Stimulated activated effector memory CD8-positive, alpha-beta T cell treated with anti-CD3 and anti-CD28 coated beads, Interleukin-12 subunit alpha, Interleukin-12 subunit beta, amount 100 ng/mL, for 72 hours (primary cell): ENCODE data around the gene ABCC11.

ENCODE experiments used
- ATAC-seq: fragments of 150-1000 bp; cut with Tn5 transposase; 2 replicates; pipeline ENCODE4 v1.10.0; 2021
- DNase-seq, 2 donors: peaks; one replicate each; pipeline ENCODE4 v3.0.0; 2021 to 2022; ENCODE audit warnings: low spot score in 2 of 2
- H3K27ac Mint-ChIP-seq: one replicate; pipeline ENCODE4 v1.8.0; 2022; ENCODE audit warnings: mild to moderate bottlenecking, mixed read lengths
- H3K36me3 Mint-ChIP-seq: one replicate; pipeline ENCODE4 v1.8.0; 2022; ENCODE audit warnings: mild to moderate bottlenecking, mixed read lengths
- H3K4me1 Mint-ChIP-seq: one replicate; pipeline ENCODE4 v1.8.0; 2022; ENCODE audit warnings: mixed read lengths
- H3K4me3 Mint-ChIP-seq: one replicate; pipeline ENCODE4 v1.8.0; 2022; ENCODE audit warnings: mild to moderate bottlenecking, mixed read lengths
- H3K9me3 Mint-ChIP-seq: one replicate; pipeline ENCODE4 v1.8.0; 2022; ENCODE audit warnings: mixed read lengths

The ABCC11 gene

GRCh38 chr16:48247311-48247710, at the start of gene ABCC11:
TSS of gene ABCC11 (minus strand) at chr16:48247539. CDS start at chr16:48231921, 15,618 bp downstream.
- Mint-ChIP-seq H3K4me1 (peaks cover 32% of the 10 kb centered on the region), H3K4me3 (no peak within 1 kb of the TSS)
- DNase-seq = no peak

GRCh38 chr16:48295488-48296281, 48.3 kb upstream of the ABCC11 start:
- Mint-ChIP-seq H3K4me1 (no peaks in the 10 kb centered on the region), H3K27ac (no peak overlapping the region), H3K36me3 (peaks cover 62% of the 10 kb centered on the region), H3K4me3 (no peak overlapping the region), H3K9me3 (no peaks in the 10 kb centered on the region)
- ATAC-seq = no peak
- DNase-seq = no peak

More at GRCh38 chr16:48247311-48247710, at the start of gene ABCC11:
- no peak for ATAC-seq
- H3K27ac Mint-ChIP-seq = no peak within 1 kb of the TSS
- H3K36me3 Mint-ChIP-seq = peaks cover 19% of the 10 kb centered on the region
- no peaks in the 10 kb centered on the region for H3K9me3 Mint-ChIP-seq

GRCh38 chr16:48294724-48295123, 47.4 kb upstream of the ABCC11 start:
- Mint-ChIP-seq H3K4me1 (no peaks in the 10 kb centered on the region), H3K4me3 (no peak overlapping the region), H3K27ac (no peak overlapping the region), H3K9me3 (no peaks in the 10 kb centered on the region), H3K36me3 (peaks cover 61% of the 10 kb centered on the region)
- DNase-seq (no peak), ATAC-seq (no peak)

- H3K36me3 Mint-ChIP-seq = peaks cover 52% of the 10 kb centered on the region
Measured at GRCh38 chr16:48292452-48292851, 45.1 kb upstream of the ABCC11 start.

GRCh38 chr16:48291754-48292153, 44.4 kb upstream of the ABCC11 start:
- H3K4me1 Mint-ChIP-seq = no peaks in the 10 kb centered on the region
- no peak for ATAC-seq
- no peak for DNase-seq
- H3K4me3 Mint-ChIP-seq = no peak overlapping the region
- H3K9me3 Mint-ChIP-seq = no peaks in the 10 kb centered on the region
- peak overlapping the region; percentile 3 for H3K27ac Mint-ChIP-seq
- peaks cover 52% of the 10 kb centered on the region for H3K36me3 Mint-ChIP-seq

More at GRCh38 chr16:48292452-48292851, 45.1 kb upstream of the ABCC11 start:
- no peaks in the 10 kb centered on the region for H3K9me3 Mint-ChIP-seq
- no peak overlapping the region for H3K4me3 Mint-ChIP-seq
- H3K27ac Mint-ChIP-seq = no peak overlapping the region
- no peaks in the 10 kb centered on the region for H3K4me1 Mint-ChIP-seq
- ATAC-seq (no peak), DNase-seq (no peak)

GRCh38 chr16:48291303-48291702, 44.0 kb upstream of the ABCC11 start:
- ATAC-seq = no peak
- Mint-ChIP-seq H3K27ac (peak overlapping the region; percentile 3), H3K4me3 (no peak overlapping the region), H3K36me3 (peaks cover 52% of the 10 kb centered on the region), H3K4me1 (no peaks in the 10 kb centered on the region), H3K9me3 (no peaks in the 10 kb centered on the region)
- no peak for DNase-seq

GRCh38 chr16:48287239-48287638, 39.9 kb upstream of the ABCC11 start:
- H3K27ac Mint-ChIP-seq = no peak overlapping the region
- no peak for DNase-seq
- H3K4me1 Mint-ChIP-seq = peaks cover 33% of the 10 kb centered on the region
- peaks cover 43% of the 10 kb centered on the region for H3K36me3 Mint-ChIP-seq
- ATAC-seq = no peak
- H3K9me3 Mint-ChIP-seq = no peaks in the 10 kb centered on the region
- H3K4me3 Mint-ChIP-seq = no peak overlapping the region

- Mint-ChIP-seq H3K27ac (no peak overlapping the region), H3K9me3 (no peaks in the 10 kb centered on the region), H3K4me1 (peaks cover 33% of the 10 kb centered on the region), H3K36me3 (peaks cover 38% of the 10 kb centered on the region), H3K4me3 (peak overlapping the region; percentile 6)
- no peak for DNase-seq
- ATAC-seq = peak; percentile 65
Measured at GRCh38 chr16:48284772-48285409, 37.6 kb upstream of the ABCC11 start.

- H3K36me3 Mint-ChIP-seq = peaks cover 52% of the 10 kb centered on the region
- H3K4me1 Mint-ChIP-seq = peaks cover 33% of the 10 kb centered on the region
- no peaks in the 10 kb centered on the region for H3K9me3 Mint-ChIP-seq
- no peak for DNase-seq
- no peak overlapping the region for H3K4me3 Mint-ChIP-seq
- ATAC-seq = no peak
- H3K27ac Mint-ChIP-seq = no peak overlapping the region
Measured at GRCh38 chr16:48282636-48283263, 35.4 kb upstream of the ABCC11 start.

GRCh38 chr16:48280546-48280945, 33.2 kb upstream of the ABCC11 start:
- Mint-ChIP-seq H3K27ac (no peak overlapping the region), H3K4me3 (no peak overlapping the region), H3K4me1 (peaks cover 27% of the 10 kb centered on the region), H3K36me3 (peaks cover 45% of the 10 kb centered on the region), H3K9me3 (no peaks in the 10 kb centered on the region)
- ATAC-seq (no peak), DNase-seq (no peak)

GRCh38 chr16:48279199-48279598, 31.9 kb upstream of the ABCC11 start:
- peaks cover 14% of the 10 kb centered on the region for H3K4me1 Mint-ChIP-seq
- H3K9me3 Mint-ChIP-seq = no peaks in the 10 kb centered on the region
- no peak overlapping the region for H3K4me3 Mint-ChIP-seq
- no peak overlapping the region for H3K27ac Mint-ChIP-seq
- H3K36me3 Mint-ChIP-seq = peaks cover 54% of the 10 kb centered on the region
- ATAC-seq (no peak), DNase-seq (no peak)

- Mint-ChIP-seq H3K4me3 (no peak overlapping the region), H3K27ac (no peak overlapping the region), H3K4me1 (no peaks in the 10 kb centered on the region), H3K9me3 (no peaks in the 10 kb centered on the region), H3K36me3 (peaks cover 63% of the 10 kb centered on the region)
- DNase-seq (no peak), ATAC-seq (no peak)
Measured at GRCh38 chr16:48277158-48277557, 29.8 kb upstream of the ABCC11 start.

- no peaks in the 10 kb centered on the region for H3K9me3 Mint-ChIP-seq
- peaks cover 74% of the 10 kb centered on the region for H3K36me3 Mint-ChIP-seq
- DNase-seq = no peak
- H3K4me1 Mint-ChIP-seq = no peaks in the 10 kb centered on the region
- ATAC-seq = no peak
- no peak overlapping the region for H3K27ac Mint-ChIP-seq
- H3K4me3 Mint-ChIP-seq = no peak overlapping the region
Measured at GRCh38 chr16:48276102-48276501, 28.8 kb upstream of the ABCC11 start.

- ATAC-seq (no peak), DNase-seq (no peak)
- H3K27ac Mint-ChIP-seq = no peak overlapping the region
- no peaks in the 10 kb centered on the region for H3K9me3 Mint-ChIP-seq
- no peaks in the 10 kb centered on the region for H3K4me1 Mint-ChIP-seq
- H3K36me3 Mint-ChIP-seq = peaks cover 77% of the 10 kb centered on the region
- no peak overlapping the region for H3K4me3 Mint-ChIP-seq
Measured at GRCh38 chr16:48274476-48274875, 27.1 kb upstream of the ABCC11 start.

- no peaks in the 10 kb centered on the region for H3K9me3 Mint-ChIP-seq
- no peak for ATAC-seq
Measured at GRCh38 chr16:48272837-48273421, 25.6 kb upstream of the ABCC11 start.

More at GRCh38 chr16:48272837-48273421, 25.6 kb upstream of the ABCC11 start:
- peaks cover 70% of the 10 kb centered on the region for H3K36me3 Mint-ChIP-seq
- no peak overlapping the region for H3K4me3 Mint-ChIP-seq
- no peak overlapping the region for H3K27ac Mint-ChIP-seq
- no peaks in the 10 kb centered on the region for H3K4me1 Mint-ChIP-seq
- DNase-seq = no peak
